Endodermal cell (in vitro differentiated cells): Measurements from ENCODE around the gene LAMTOR1. TPM values are rescaled to one million over a fixed set of nuclear protein-coding genes. Genes with fewer than 3 reads are reported as not detected.

Experiments used
- DNase-seq: peaks from one replicate; pipeline ENCODE4 v3.0.0-alpha.2; 2017
- H3K27ac ChIP-seq: 2 replicates; pipeline ENCODE4 v1.5.1; 2013; ENCODE audit warnings: mild to moderate bottlenecking, low read depth, low read length, moderate library complexity
- H3K27me3 ChIP-seq: 2 replicates; pipeline ENCODE4 v1.6.1; 2013; ENCODE audit warnings: mild to moderate bottlenecking, low read length, moderate library complexity; ENCODE audit not compliant: insufficient read depth, control insufficient read depth, poor library complexity, severe bottlenecking
- H3K36me3 ChIP-seq: 2 replicates; pipeline ENCODE4 v1.7.0; 2013; ENCODE audit warnings: mild to moderate bottlenecking, low read length, moderate library complexity; ENCODE audit not compliant: control insufficient read depth, insufficient read depth
- H3K4me1 ChIP-seq: one replicate; pipeline ENCODE4 v1.7.0; 2013; ENCODE audit warnings: low read length; ENCODE audit not compliant: control insufficient read depth, insufficient read depth
- H3K4me3 ChIP-seq: 2 replicates; pipeline ENCODE4 v1.5.1; 2013; ENCODE audit warnings: mild to moderate bottlenecking, low read length, moderate library complexity
- H3K9ac ChIP-seq: 2 replicates; pipeline ENCODE4 v1.6.1; 2013; ENCODE audit warnings: mild to moderate bottlenecking, low read length, moderate library complexity; ENCODE audit not compliant: poor library complexity, severe bottlenecking; ENCODE audit errors: extremely low read depth
- H3K9me3 ChIP-seq: 2 replicates; pipeline ENCODE4 v1.6.1; 2013; ENCODE audit warnings: mild to moderate bottlenecking, low read length, moderate library complexity; ENCODE audit not compliant: control insufficient read depth
- H3K27ac Mint-ChIP-seq: 2 replicates; pipeline ENCODE4 v1.8.0; 2020; ENCODE audit warnings: mixed read lengths
- H3K27me3 Mint-ChIP-seq: 2 replicates; pipeline ENCODE4 v1.8.0; 2021; ENCODE audit warnings: mild to moderate bottlenecking, mixed read lengths; ENCODE audit not compliant: insufficient read depth
- H3K36me3 Mint-ChIP-seq: 2 replicates; pipeline ENCODE4 v1.8.0; 2020; ENCODE audit warnings: low read depth, mixed read lengths
- H3K4me1 Mint-ChIP-seq: 2 replicates; pipeline ENCODE4 v1.8.0; 2020; ENCODE audit warnings: mixed read lengths
- H3K4me3 Mint-ChIP-seq: 2 replicates; pipeline ENCODE4 v1.8.0; 2020; ENCODE audit warnings: mild to moderate bottlenecking, moderate library complexity, mixed read lengths
- H3K9me3 Mint-ChIP-seq: 2 replicates; pipeline ENCODE4 v1.8.0; 2020; ENCODE audit warnings: mild to moderate bottlenecking, mixed read lengths
- CTCF ChIP-seq: fragments of 200-600 bp; sonication (generic); conservative IDR thresholded peaks from 2 replicates; pipeline ENCODE4 v1.5.0; 2021; ENCODE audit warnings: antibody characterized with exemption, mild to moderate bottlenecking
- WGBS, 2 experiments: methylation state at CpG; one replicate each; pipeline versions ENCODE4 v1.1.5 to v1.1.7; 2013; ENCODE audit warnings: missing lambda C conversion rate in 2 of 2, mixed read lengths in 1 of 2; ENCODE audit not compliant: insufficient coverage in 1 of 2, insufficient read length in 1 of 2; 5-methylcytosine and 5-hydroxymethylcytosine counted together
- total RNA-seq, 2 donors: library from RNA; stranded (reverse); fragmentation: NEBNext Ultra II Directional in 1 of 2; extraction: Animal tissue kit (Norgen Biotek cat#: 25700) in 1 of 2; gene quantifications; 2 replicates in 1 of 2; 3 replicates in 1 of 2; pipeline ENCODE4 v1.2.1, GENCODE V29; 2021

The LAMTOR1 gene
- total RNA-seq, 2 donors from 2014 or later, result 92.0 to 104 TPM

DNA sequence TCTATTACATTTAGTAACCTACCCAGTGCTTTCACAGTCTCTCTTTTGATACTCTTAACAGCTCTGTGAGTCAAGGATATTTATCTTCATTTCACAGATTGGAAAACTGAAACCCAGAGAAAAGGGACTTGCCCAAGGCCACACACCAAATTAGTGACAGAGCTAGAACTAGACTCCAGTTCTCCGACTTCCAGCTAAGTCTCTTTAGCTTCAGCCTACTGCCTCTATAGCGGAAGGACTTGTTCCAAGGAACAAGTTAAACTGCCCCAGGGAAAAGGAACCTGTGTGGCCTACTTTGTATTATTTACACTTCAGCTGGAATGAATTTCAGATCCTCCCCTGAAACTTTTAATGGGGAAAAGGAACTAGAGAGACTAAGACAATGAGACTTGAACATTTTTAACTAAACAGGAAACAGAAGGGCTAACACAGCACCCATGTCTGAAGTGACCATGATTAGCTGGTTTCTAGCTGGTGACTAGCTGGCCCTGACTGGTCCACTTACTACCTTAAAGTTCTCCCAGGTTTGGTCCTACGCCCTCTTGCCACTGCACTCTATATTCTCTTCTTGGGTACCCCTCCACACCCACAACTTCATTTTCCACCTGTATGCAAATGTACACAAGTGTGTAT lies 21.2 kb downstream of the LAMTOR1 start:
- Mint-ChIP-seq H3K4me3 (peak overlapping the region; percentile 85), H3K36me3 (peaks cover 4% of the 10 kb centered on the region), H3K27me3 (no peaks in the 10 kb centered on the region), H3K9me3 (no peaks in the 10 kb centered on the region), H3K4me1 (peaks cover 11% of the 10 kb centered on the region), H3K27ac (peak overlapping the region; percentile 86)
- no peak for DNase-seq
- peaks cover 10% of the 10 kb centered on the region for H3K36me3 ChIP-seq
- no peak overlapping the region for H3K4me3 ChIP-seq
- TF ChIP-seq CTCF, result no peak
- peaks cover 4% of the 10 kb centered on the region for H3K4me1 ChIP-seq
- no peaks in the 10 kb centered on the region for H3K9me3 ChIP-seq
- H3K27ac ChIP-seq, result no peak overlapping the region
- no peak overlapping the region for H3K9ac ChIP-seq
- 94 to 100% methylated on average over 3 of the region's 3 CpGs for WGBS, 2 experiments
- H3K27me3 ChIP-seq, result no peaks in the 10 kb centered on the region

DNA sequence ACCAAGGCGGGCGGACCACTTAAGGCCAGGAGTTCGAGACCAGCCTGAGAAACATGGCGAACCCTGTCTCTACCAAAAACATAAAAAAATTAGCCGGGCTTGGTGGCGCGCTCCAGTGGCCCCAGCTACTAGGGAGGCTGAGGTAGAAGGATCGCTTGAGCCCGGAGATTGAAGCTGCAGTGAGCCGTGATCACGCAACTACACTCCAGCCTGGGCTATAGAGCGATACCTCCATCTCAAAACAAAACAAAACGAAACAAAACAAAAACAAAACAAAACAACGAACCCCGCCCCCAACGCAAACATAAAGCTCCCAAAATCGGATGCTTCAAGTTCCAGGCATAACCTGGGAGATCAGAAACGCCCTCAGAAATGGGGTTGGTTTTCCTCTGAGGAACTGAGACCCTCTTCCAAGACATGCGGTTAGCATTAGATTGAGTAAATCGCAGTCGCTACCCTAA lies 21.9 kb downstream of the LAMTOR1 start:
- Histone ChIP-seq H3K9ac (peak overlapping the region; percentile 78), H3K36me3 (peaks cover 10% of the 10 kb centered on the region), H3K9me3 (no peaks in the 10 kb centered on the region), H3K4me1 (no peaks in the 10 kb centered on the region), H3K27ac (peak overlapping the region; percentile 83), H3K4me3 (peak overlapping the region; percentile 98), H3K27me3 (no peaks in the 10 kb centered on the region)
- DNase-seq, result no peak
- peaks cover 11% of the 10 kb centered on the region for H3K4me1 Mint-ChIP-seq
- 86 to 91% methylated on average over 10 to 21 of the region's 21 CpGs for WGBS, 2 experiments
- H3K9me3 Mint-ChIP-seq, result no peaks in the 10 kb centered on the region
- TF ChIP-seq CTCF, result no peak
- peak overlapping the region; percentile 85 for H3K4me3 Mint-ChIP-seq
- H3K36me3 Mint-ChIP-seq, result peaks cover 8% of the 10 kb centered on the region
- peak overlapping the region; percentile 97 for H3K27ac Mint-ChIP-seq
- no peaks in the 10 kb centered on the region for H3K27me3 Mint-ChIP-seq

DNA sequence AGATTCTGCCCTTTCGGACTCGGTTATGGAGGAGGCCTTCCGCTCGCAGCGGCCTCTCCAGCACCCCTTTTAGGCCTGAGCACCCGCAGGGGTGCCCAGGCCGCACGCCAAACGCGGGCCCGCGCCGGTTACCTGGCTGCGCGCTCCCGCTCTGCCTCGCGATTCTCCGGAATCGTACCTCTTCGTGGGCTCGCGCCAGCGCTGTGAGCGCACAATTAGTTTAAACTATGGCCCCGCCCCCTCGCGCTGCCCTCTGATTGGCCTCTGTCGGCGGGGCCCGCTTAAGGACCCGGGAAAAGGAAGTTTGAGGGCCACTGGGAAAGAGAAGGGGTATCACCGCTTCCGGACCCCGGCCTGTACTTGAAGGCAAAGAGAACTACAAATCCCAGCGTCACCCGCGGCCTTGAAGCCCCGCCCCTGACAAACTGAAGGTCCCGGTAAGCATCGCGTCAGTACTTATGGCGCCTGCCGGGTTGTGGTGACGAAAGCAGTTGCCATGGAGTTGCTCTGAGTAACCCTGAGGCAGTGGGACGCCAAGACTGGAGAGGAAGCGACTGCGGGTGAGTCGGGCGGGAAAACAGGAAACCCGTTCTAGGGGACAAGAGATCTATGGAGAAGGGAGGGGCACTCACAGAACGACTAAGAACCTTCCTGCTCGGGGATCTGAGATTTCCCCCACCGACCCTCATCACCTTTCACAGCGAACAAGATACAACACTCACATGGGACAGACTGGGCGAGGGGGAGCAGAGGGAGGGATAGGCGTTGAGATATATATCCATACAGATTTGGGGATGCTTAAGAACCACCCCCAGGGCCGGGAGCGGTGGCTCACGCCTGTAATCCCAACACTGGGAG lies 22.5 kb downstream of the LAMTOR1 start, which contains the start of the genes LRRC51 and NUMA1:
LRRC51 (plus strand) TSS at position 525 of the 858 bp plus-strand sequence. CDS start 8,234 bp downstream, outside the sequence.
NUMA1 (minus strand) TSS at position 217 of the 858 bp plus-strand sequence. CDS start 44,599 bp downstream, outside the sequence.
- peak within 1 kb of the TSS; percentile 98 for H3K4me3 ChIP-seq
- TF ChIP-seq CTCF, result no peak
- peak within 1 kb of the TSS; percentile 97 for H3K27ac Mint-ChIP-seq
- no peaks in the 10 kb centered on the region for H3K27me3 Mint-ChIP-seq
- H3K4me1 ChIP-seq, result no peaks in the 10 kb centered on the region
- H3K27me3 ChIP-seq, result no peaks in the 10 kb centered on the region
- peak within 1 kb of the TSS; percentile 79 for H3K9ac ChIP-seq
- peak within 1 kb of the TSS; percentile 85 for H3K4me3 Mint-ChIP-seq
- peak within 1 kb of the TSS; percentile 83 for H3K27ac ChIP-seq
- peak; percentile 100 for DNase-seq
- H3K36me3 Mint-ChIP-seq, result peaks cover 11% of the 10 kb centered on the region
- 2% methylated on average over 34 to 60 of the region's 60 CpGs for WGBS, 2 experiments
- H3K36me3 ChIP-seq, result peaks cover 10% of the 10 kb centered on the region
- H3K4me1 Mint-ChIP-seq, result peaks cover 11% of the 10 kb centered on the region
- H3K9me3 Mint-ChIP-seq, result no peaks in the 10 kb centered on the region
- no peaks in the 10 kb centered on the region for H3K9me3 ChIP-seq
